22Rv1 (cell line): ENCODE measurements around the gene SGSH.
"Not testable (repeated sequence)": the region's sequence is repeated elsewhere in the genome, so short reads cannot be mapped to it uniquely, and the experiment has no call there.

ENCODE experiments used
- H3K27ac ChIP-seq: fragments of 450-650 bp; 2 replicates; pipeline ENCODE4 v1.5.1; 2017
- ZFX ChIP-seq: fragments of 450-650 bp; IDR thresholded peaks from 2 replicates; pipeline ENCODE4 v1.6.1; 2017; ENCODE audit warnings: antibody characterized with exemption, borderline replicate concordance
- TF ChIP-seq, protein P1 (sequence below): fragments of 450-650 bp; IDR thresholded peaks from 2 replicates; pipeline ENCODE4 v1.5.1; 2017; ENCODE audit warnings: mild to moderate bottlenecking

SGSH gene

DNA sequence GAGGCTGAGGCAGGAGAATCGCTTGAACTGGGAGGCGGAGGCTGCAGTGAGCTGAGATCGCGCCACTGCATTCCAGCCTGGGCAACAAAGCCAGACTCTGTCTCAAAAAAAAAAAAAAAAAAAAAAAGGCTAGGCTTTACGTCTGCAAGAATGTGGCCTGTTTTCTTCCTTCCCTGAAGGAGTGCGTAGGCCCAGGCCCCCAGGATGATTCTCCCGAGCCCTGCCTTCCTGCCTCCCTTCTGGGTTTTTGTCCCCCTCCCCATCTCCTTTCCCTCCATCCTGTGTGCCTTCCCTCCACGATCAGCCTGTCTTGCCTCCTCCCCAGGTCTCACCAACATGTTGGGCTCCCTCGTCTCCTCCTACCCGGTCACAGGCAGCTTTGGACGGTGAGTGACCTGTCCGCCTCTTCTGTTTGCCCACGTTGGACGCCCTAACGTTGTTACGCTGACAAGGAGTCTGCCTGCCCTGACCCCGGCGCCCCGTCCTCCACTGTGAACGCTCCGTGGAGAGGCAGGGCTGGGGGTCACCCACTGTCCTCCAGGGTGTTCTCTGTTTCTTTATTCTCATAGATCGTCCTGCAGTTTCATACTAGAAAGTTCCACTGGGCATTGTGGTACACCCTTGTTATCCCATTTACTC, 24.9 kb upstream of the SGSH start:
- H3K27ac ChIP-seq = no peak overlapping the region
- TF ChIP-seq, protein P1, sequence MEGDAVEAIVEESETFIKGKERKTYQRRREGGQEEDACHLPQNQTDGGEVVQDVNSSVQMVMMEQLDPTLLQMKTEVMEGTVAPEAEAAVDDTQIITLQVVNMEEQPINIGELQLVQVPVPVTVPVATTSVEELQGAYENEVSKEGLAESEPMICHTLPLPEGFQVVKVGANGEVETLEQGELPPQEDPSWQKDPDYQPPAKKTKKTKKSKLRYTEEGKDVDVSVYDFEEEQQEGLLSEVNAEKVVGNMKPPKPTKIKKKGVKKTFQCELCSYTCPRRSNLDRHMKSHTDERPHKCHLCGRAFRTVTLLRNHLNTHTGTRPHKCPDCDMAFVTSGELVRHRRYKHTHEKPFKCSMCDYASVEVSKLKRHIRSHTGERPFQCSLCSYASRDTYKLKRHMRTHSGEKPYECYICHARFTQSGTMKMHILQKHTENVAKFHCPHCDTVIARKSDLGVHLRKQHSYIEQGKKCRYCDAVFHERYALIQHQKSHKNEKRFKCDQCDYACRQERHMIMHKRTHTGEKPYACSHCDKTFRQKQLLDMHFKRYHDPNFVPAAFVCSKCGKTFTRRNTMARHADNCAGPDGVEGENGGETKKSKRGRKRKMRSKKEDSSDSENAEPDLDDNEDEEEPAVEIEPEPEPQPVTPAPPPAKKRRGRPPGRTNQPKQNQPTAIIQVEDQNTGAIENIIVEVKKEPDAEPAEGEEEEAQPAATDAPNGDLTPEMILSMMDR = no peak
- no peak for TF ChIP-seq ZFX

GRCh38 chr17:80244448-80244847, 24.3 kb upstream of the SGSH start:
- H3K27ac ChIP-seq = not testable (repeated sequence)

DNA sequence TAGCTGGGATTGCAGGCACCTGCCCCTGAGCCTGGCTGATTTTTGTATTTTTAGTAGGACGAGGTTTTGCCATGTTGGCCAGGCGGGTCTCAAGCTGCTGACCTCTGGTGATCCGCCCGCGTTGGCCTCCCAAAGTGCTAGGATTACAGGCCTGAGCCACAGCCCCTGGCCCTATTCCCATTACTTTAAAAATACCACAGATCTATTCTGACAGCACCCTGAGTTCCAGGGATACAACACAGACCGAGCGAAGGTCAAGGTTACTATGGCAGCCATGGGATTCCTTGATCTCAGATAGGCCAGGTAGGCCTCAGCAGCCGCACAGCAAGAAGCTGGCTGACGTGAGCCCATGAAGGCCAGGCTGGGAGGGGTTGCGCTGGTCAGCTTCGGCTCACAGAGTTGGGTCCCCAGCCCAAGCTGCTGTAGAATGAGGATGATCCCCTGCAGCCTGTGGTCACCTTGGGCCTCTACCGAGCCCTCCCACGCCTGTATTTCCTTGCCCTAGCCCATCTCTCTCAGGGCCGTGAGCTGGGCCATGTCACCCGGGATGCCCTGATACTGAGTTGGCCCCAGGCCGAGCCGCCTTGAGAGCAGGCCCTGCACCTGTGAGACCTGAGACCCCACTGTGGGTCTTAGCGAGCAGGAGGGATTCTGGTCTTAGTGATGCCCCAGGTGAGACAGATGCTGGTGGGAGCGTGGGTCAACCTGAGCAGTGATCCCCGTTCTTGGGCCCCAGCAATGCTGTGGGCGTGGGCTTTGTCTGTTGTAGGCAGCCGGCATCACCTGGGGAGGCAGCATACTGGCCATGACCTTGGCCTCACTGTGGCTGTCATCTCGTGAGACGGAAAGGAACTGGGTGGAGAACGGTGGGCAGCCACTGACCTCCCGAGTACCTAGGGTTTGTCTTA, 23.6 kb upstream of the SGSH start:
- TF ChIP-seq ZFX = no peak
- TF ChIP-seq, protein P1 = no peak

GRCh38 chr17:80242505-80242904, 22.4 kb upstream of the SGSH start:
- H3K27ac ChIP-seq = no peak overlapping the region
- TF ChIP-seq, protein P1 = no peak

More for the DNA sequence above, 23.6 kb upstream of the SGSH start:
- H3K27ac ChIP-seq = no peak overlapping the region

DNA sequence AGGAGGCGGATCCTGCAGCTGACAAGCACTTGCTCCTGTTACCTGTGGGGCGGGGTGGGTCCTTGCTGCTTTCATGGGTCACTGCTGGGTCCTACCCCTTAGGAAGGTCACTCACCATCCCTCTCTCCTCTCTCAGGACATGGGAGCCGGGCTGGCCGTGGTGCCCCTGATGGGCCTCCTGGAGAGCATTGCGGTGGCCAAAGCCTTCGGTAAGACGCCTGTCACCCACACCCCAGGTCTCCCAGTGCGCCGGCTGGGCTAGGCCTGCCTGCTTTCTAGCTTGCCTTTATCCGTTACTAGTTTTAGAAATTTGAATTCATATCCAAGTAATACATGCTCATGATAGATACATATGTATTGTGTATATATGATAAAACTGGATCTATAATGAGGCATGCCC, 17.3 kb upstream of the SGSH start:
- H3K27ac ChIP-seq = no peak overlapping the region
- TF ChIP-seq, protein P1 = no peak
- no peak for TF ChIP-seq ZFX

- TF ChIP-seq, protein P1 = no peak
- TF ChIP-seq ZFX = no peak
- H3K27ac ChIP-seq = no peak overlapping the region
Measured at GRCh38 chr17:80236911-80237310, 16.8 kb upstream of the SGSH start.

GRCh38 chr17:80233202-80233601, 13.1 kb upstream of the SGSH start:
- TF ChIP-seq ZFX = no peak
- TF ChIP-seq, protein P1 = no peak
- no peak overlapping the region for H3K27ac ChIP-seq

DNA sequence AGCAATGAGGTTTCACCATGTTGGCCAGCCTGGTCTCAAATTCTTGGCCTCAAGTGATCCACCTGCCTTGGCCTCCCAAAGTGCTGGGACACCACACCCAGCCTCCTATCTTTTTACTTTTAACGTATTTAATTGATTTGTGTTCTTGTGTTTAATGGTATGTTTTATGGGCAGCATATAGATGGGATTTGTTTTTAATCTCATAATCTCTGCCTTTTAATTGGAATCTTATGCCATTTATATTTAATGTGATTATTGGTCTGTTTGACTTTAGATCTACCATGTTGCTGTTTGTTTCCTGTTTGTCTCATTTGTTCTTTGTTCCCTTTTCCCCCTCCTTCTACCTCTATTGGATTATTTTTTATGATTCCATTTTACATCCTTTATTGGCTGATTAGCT, 12.3 kb upstream of the SGSH start:
- H3K27ac ChIP-seq = no peak overlapping the region
- TF ChIP-seq ZFX = no peak
- TF ChIP-seq, protein P1 = no peak
